Effector memory CD8-positive, alpha-beta T cell (primary cell): ENCODE measurements around the gene TRMT61B.

Experiments used
- ATAC-seq: fragments of 150-1000 bp; cut with Tn5 transposase; replicated peaks from 2 replicates; pipeline ENCODE4 v1.10.0; 2021; ENCODE audit warnings: mild to moderate bottlenecking, moderate library complexity
- DNase-seq, 3 experiments: peaks; one replicate each; pipeline ENCODE4 v3.0.0; 2021
- H3K27ac Mint-ChIP-seq, 2 donors: one replicate each; pipeline ENCODE4 v1.8.0; 2022; ENCODE audit warnings: mild to moderate bottlenecking in 2 of 2, mixed read lengths in 2 of 2, moderate library complexity in 2 of 2
- H3K27me3 Mint-ChIP-seq, 2 donors: one replicate each; pipeline ENCODE4 v1.8.0; 2022; ENCODE audit warnings: mixed read lengths in 2 of 2
- H3K36me3 Mint-ChIP-seq: one replicate; pipeline ENCODE4 v1.8.0; 2022; ENCODE audit warnings: mild to moderate bottlenecking, moderate library complexity, mixed read lengths; ENCODE audit not compliant: insufficient read depth
- H3K4me1 Mint-ChIP-seq, 2 donors: one replicate each; pipeline ENCODE4 v1.8.0; 2022; ENCODE audit warnings: low read depth in 2 of 2, mixed read lengths in 2 of 2
- H3K4me3 Mint-ChIP-seq, 2 donors: one replicate each; pipeline ENCODE4 v1.8.0; 2022; ENCODE audit warnings: mild to moderate bottlenecking in 2 of 2, mixed read lengths in 2 of 2, moderate library complexity in 2 of 2
- H3K9me3 Mint-ChIP-seq, 2 donors: one replicate each; pipeline ENCODE4 v1.8.0; 2022; ENCODE audit warnings: mixed read lengths in 2 of 2

Gene TRMT61B

DNA sequence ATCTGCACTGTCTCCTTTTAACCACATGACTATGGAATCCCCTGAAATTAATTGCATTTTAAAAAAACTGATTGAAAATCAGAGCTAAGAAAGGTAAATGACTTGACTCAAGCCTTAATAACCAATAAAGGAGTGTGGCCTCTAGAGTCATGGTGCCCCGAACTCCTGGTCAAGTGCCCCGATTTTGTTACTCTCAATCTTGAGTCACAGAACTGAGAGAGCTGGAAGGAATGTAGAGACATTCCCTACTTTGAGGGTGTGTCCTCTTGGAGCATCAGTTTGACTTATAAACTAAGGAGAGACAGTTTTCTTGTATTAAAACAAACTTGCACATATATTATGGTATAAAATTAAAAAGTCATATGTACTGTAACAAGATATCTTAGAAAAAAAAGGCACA lies 26.8 kb upstream of the TRMT61B start:
- H3K4me3 Mint-ChIP-seq: peak overlapping the region; percentile 96 to 97
- ATAC-seq: no peak
- no peaks in the 10 kb centered on the region for H3K27me3 Mint-ChIP-seq
- H3K27ac Mint-ChIP-seq: no peak overlapping the region
- DNase-seq: no peak
- peaks cover 35 to 50% of the 10 kb centered on the region in 2 donors for H3K4me1 Mint-ChIP-seq
- H3K36me3 Mint-ChIP-seq: peaks cover 16% of the 10 kb centered on the region
- no peaks in the 10 kb centered on the region for H3K9me3 Mint-ChIP-seq

DNA sequence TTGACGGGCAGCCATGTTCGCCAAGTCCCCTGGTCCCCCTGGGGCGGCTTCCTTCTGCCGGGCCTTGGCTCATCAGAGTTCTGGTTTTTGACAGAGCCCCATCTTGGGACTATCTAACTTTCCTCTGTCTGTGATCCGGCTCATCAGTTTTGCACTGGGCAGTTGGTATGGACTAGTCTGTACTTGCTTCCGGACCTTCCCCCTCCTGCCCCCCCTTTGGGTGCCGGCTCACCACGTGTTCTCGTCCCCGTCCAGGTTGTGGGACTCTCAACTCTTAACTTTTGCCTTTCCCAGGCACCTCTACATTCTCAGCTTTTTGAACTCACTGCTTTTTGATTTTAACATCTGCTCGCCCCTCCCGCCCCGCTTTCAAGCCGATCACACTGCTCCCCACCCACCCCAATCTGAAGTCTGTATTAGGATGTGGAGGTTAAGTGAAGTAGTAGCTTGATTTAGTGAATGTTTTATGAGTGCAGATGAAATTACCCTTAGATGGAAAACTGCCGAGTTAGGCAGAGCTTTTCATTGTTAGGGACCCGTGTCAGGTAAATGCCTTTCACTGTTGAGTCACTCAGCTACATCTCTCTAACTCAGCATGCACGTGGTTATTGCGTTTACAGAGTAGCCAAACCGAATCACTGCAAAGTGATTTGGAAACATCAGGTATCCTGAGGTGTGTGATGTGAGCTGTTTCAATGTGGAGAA lies 25.2 kb upstream of the TRMT61B start:
- peaks cover 29 to 36% of the 10 kb centered on the region in 2 donors for H3K4me1 Mint-ChIP-seq

GRCh38 chr2:28894470-28895188 lies 24.5 kb upstream of the TRMT61B start, which contains the start of gene WDR43:
Gene WDR43, plus strand, starts transcription at chr2:28894667. Its CDS starts 32 bp downstream, at chr2:28894699.
- DNase-seq (peak; percentile 95 to 97 (median 96)), ATAC-seq (peak; percentile 97)
- H3K9me3 Mint-ChIP-seq: no peaks in the 10 kb centered on the region
- no peaks in the 10 kb centered on the region for H3K27me3 Mint-ChIP-seq
- peaks cover 14% of the 10 kb centered on the region for H3K36me3 Mint-ChIP-seq
- H3K27ac Mint-ChIP-seq: peak within 1 kb of the TSS; percentile 93 to 96
- H3K4me1 Mint-ChIP-seq: peaks cover 25 to 36% of the 10 kb centered on the region in 2 donors
- peak within 1 kb of the TSS; percentile 96 to 97 for H3K4me3 Mint-ChIP-seq

More for the DNA sequence above, 25.2 kb upstream of the TRMT61B start:
- Mint-ChIP-seq H3K27ac (peak overlapping the region; percentile 93 to 96), H3K4me3 (peak overlapping the region; percentile 96 to 97), H3K9me3 (no peaks in the 10 kb centered on the region), H3K36me3 (peaks cover 14% of the 10 kb centered on the region), H3K27me3 (no peaks in the 10 kb centered on the region)
- ATAC-seq: no peak
- DNase-seq: peak; percentile 7 to 19 (median 18)

GRCh38 chr2:28893488-28893887 lies 23.4 kb upstream of the TRMT61B start:
- H3K27ac Mint-ChIP-seq: no peak overlapping the region
- H3K27me3 Mint-ChIP-seq: no peaks in the 10 kb centered on the region
- peaks cover 14% of the 10 kb centered on the region for H3K36me3 Mint-ChIP-seq
- H3K4me1 Mint-ChIP-seq: peaks cover 19 to 29% of the 10 kb centered on the region in 2 donors
- DNase-seq (no peak), ATAC-seq (no peak)
- no peak overlapping the region for H3K4me3 Mint-ChIP-seq
- no peaks in the 10 kb centered on the region for H3K9me3 Mint-ChIP-seq

GRCh38 chr2:28880193-28880592 lies 10.1 kb upstream of the TRMT61B start:
- ATAC-seq (no peak), DNase-seq (no peak)
- Mint-ChIP-seq H3K27me3 (peaks cover 39 to 55% of the 10 kb centered on the region in 2 donors), H3K4me1 (no peaks in the 10 kb centered on the region), H3K4me3 (no peak overlapping the region), H3K9me3 (no peaks in the 10 kb centered on the region), H3K36me3 (peaks cover 4% of the 10 kb centered on the region), H3K27ac (no peak overlapping the region)

- no peak for DNase-seq
- Mint-ChIP-seq H3K27me3 (peaks cover 7 to 14% of the 10 kb centered on the region in 2 donors), H3K9me3 (no peaks in the 10 kb centered on the region), H3K36me3 (peaks cover 19% of the 10 kb centered on the region), H3K27ac (no peak overlapping the region), H3K4me3 (no peak overlapping the region), H3K4me1 (peaks cover 24 to 27% of the 10 kb centered on the region in 2 donors)
- ATAC-seq: no peak
These were observed 1.5 kb upstream of the TRMT61B start for GRCh38 chr2:28871620-28872019.

DNA sequence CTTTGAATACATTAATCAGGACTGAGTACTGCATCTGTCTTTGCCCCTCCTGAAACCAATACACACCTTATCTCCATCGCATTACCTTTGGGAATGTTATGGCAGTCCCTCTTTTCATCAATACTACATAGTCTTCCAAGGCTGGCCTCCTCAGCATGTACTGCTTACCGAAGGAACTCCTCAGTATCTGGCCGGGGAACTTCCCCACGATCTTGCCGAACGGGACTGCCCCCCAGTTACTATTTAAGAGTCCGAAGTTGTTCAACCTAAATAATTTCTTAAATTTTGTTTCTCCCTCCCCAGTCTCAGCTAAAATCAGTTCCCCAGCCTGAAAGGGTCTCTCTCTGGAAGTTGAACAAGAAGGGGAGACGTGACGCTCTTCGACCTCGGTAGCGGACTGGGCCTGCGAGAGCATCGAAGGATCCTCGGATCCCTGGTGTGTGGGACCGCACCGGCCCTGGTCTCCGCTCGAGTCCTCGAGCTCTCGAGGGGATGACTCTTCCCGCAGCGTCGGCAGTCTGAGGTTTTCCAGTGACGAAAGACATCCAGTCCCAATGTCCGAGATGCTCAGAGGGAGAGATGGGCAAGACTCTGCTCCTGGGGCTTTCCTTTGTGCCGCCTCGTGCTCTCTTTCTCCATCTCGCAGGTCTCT lies 489 bp downstream of the TRMT61B start:
- ATAC-seq (peak; percentile 3), DNase-seq (peak in 2 of 3 experiments; percentile 10 to 12)
- Mint-ChIP-seq H3K36me3 (peaks cover 18% of the 10 kb centered on the region), H3K4me1 (peaks cover 31 to 38% of the 10 kb centered on the region in 2 donors), H3K9me3 (no peaks in the 10 kb centered on the region), H3K4me3 (peak overlapping the region; percentile 93 to 99), H3K27ac (peak overlapping the region; percentile 97), H3K27me3 (no peaks in the 10 kb centered on the region)

- H3K4me1 Mint-ChIP-seq: peaks cover 37 to 46% of the 10 kb centered on the region in 2 donors
- H3K36me3 Mint-ChIP-seq: peaks cover 22% of the 10 kb centered on the region
- DNase-seq: no peak
- H3K4me3 Mint-ChIP-seq: peak overlapping the region; percentile 93 to 99
- H3K9me3 Mint-ChIP-seq: no peaks in the 10 kb centered on the region
- no peak for ATAC-seq
- H3K27ac Mint-ChIP-seq: peak overlapping the region; percentile 3 to 6
- no peaks in the 10 kb centered on the region for H3K27me3 Mint-ChIP-seq
These were observed 1.5 kb downstream of the TRMT61B start for GRCh38 chr2:28868611-28869010.

GRCh38 chr2:28855977-28856376 lies 14.1 kb downstream of the TRMT61B start:
- DNase-seq: no peak
- Mint-ChIP-seq H3K4me1 (peaks cover 0 to 1% of the 10 kb centered on the region in 2 donors), H3K4me3 (no peak overlapping the region), H3K27ac (no peak overlapping the region), H3K36me3 (peaks cover 31% of the 10 kb centered on the region), H3K9me3 (no peaks in the 10 kb centered on the region), H3K27me3 (no peaks in the 10 kb centered on the region)
- no peak for ATAC-seq

GRCh38 chr2:28855193-28855592 lies 14.9 kb downstream of the TRMT61B start:
- H3K9me3 Mint-ChIP-seq: no peaks in the 10 kb centered on the region
- DNase-seq (no peak), ATAC-seq (no peak)
- no peak overlapping the region for H3K4me3 Mint-ChIP-seq
- H3K4me1 Mint-ChIP-seq: peaks cover 0 to under 1% of the 10 kb centered on the region in 2 donors
- H3K36me3 Mint-ChIP-seq: peaks cover 23% of the 10 kb centered on the region
- no peaks in the 10 kb centered on the region for H3K27me3 Mint-ChIP-seq
- H3K27ac Mint-ChIP-seq: no peak overlapping the region

GRCh38 chr2:28842042-28842441 lies 28.1 kb downstream of the TRMT61B start:
- H3K36me3 Mint-ChIP-seq: no peaks in the 10 kb centered on the region
- no peak for ATAC-seq

DNA sequence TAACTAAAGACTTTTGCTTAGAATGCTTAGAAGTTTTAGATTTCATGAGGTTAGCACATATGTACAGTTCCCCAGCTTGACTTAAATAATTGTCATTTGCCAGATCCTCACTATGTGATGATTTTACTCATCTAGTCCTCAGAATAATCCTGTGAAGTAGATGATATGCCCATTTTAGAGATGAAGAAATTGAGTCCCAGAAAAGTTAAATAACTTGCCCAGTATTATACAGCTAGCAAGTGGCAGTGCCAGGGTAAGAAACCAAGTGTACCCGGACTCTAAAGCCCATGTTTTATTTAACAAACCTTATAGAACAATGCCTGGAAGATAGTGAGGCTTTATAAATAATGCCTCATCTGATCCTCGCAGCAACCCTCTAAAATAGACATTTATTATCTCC lies 31.1 kb downstream of the TRMT61B start:
- H3K27ac Mint-ChIP-seq: no peak overlapping the region
- no peaks in the 10 kb centered on the region for H3K36me3 Mint-ChIP-seq
- ATAC-seq: no peak
- H3K9me3 Mint-ChIP-seq: no peaks in the 10 kb centered on the region
- H3K27me3 Mint-ChIP-seq: no peaks in the 10 kb centered on the region
- no peak for DNase-seq
- no peak overlapping the region for H3K4me3 Mint-ChIP-seq
- no peaks in the 10 kb centered on the region for H3K4me1 Mint-ChIP-seq

More at GRCh38 chr2:28842042-28842441, 28.1 kb downstream of the TRMT61B start:
- H3K4me1 Mint-ChIP-seq: no peaks in the 10 kb centered on the region
- H3K27ac Mint-ChIP-seq: no peak overlapping the region
- no peaks in the 10 kb centered on the region for H3K27me3 Mint-ChIP-seq
- no peak for DNase-seq
- no peak overlapping the region for H3K4me3 Mint-ChIP-seq
- H3K9me3 Mint-ChIP-seq: no peaks in the 10 kb centered on the region

GRCh38 chr2:28835781-28836180 lies 34.3 kb downstream of the TRMT61B start:
- no peaks in the 10 kb centered on the region for H3K27me3 Mint-ChIP-seq
- H3K36me3 Mint-ChIP-seq: no peaks in the 10 kb centered on the region
- H3K27ac Mint-ChIP-seq: no peak overlapping the region
- H3K4me1 Mint-ChIP-seq: no peaks in the 10 kb centered on the region
- no peak overlapping the region for H3K4me3 Mint-ChIP-seq
- ATAC-seq (no peak), DNase-seq (no peak)
- H3K9me3 Mint-ChIP-seq: no peaks in the 10 kb centered on the region
